HepG2 (cell line): ENCODE measurements around the gene IL12A. TPM values are rescaled to one million over a fixed set of nuclear protein-coding genes. Genes with fewer than 3 reads are reported as not detected.

Experiments
- ATAC-seq: fragments of 200-7000 bp; cut with Tn5 transposase; 3 replicates; pipeline ENCODE4 v1.9.1; 2020; ENCODE audit warnings: mild to moderate bottlenecking, moderate library complexity
- BruUV-seq: library from RNA; stranded (reverse); fragments of 400-500 nt; replicated peaks from 2 replicates; lab custom pipeline; 2021; lab: Mats Ljungman, UMichigan
- CTCF ChIA-PET: fragments of 300-600 bp; formaldehyde crosslinking; extraction: SDS; loops from one replicate; lab custom pipeline; 2021; ENCODE audit warnings: low total read pairs, inconsistent platforms, low intra/inter-chr PET ratio; lab: Yijun Ruan, JAX
- POLR2A ChIA-PET: fragments of 350-600 bp; sonication (Branson Sonifier 250); formaldehyde crosslinking; loops from one replicate; lab custom pipeline; 2020; ENCODE audit warnings: antibody characterized with exemption, inconsistent platforms; lab: Yijun Ruan, JAX
- DNase-seq: peaks from one replicate; pipeline ENCODE4 v3.0.0-alpha.2; 2015; ENCODE audit warnings: low spot score
- FAIRE-seq: peaks from 3 replicates; lab custom pipeline; 2011; peaks lifted over from hg19 to GRCh38; lab: Jason Lieb, UNC
- H2AFZ ChIP-seq: one replicate; pipeline ENCODE4 v1.6.1; 2011; ENCODE audit warnings: low read length, inconsistent platforms
- H3K27ac ChIP-seq: fragments of 300-600 bp; 3 replicates; pipeline ENCODE4 v1.8.0; 2011; ENCODE audit warnings: mixed run types, mild to moderate bottlenecking, mixed read lengths, low read length, inconsistent platforms; ENCODE audit not compliant: insufficient read depth; ENCODE audit errors: extremely low read length
- H3K27me3 ChIP-seq, 2 experiments: fragments of 200-600 bp in 1 of 2; 2 replicates in 1 of 2; 3 replicates in 1 of 2; pipeline versions ENCODE4 v1.6.0 to v1.8.0; 2011; ENCODE audit warnings: low read length in 2 of 2, mild to moderate bottlenecking in 2 of 2, moderate library complexity in 2 of 2, inconsistent platforms in 1 of 2; ENCODE audit not compliant: insufficient read depth in 2 of 2, control insufficient read depth in 1 of 2
- H3K36me3 ChIP-seq, 2 experiments: fragments of 200-600 bp in 1 of 2; replicated peaks in 1 of 2; 2 replicates in 1 of 2; 3 replicates in 1 of 2; pipeline versions ENCODE4 v1.5.1 to v1.8.0; 2011; ENCODE audit warnings: low read length in 2 of 2, inconsistent platforms in 1 of 2; ENCODE audit not compliant: insufficient read depth in 2 of 2, control insufficient read depth in 1 of 2
- H3K4me1 ChIP-seq: 2 replicates; pipeline ENCODE4 v1.5.1; 2012; ENCODE audit warnings: low read length, inconsistent platforms; ENCODE audit not compliant: insufficient read depth
- H3K4me2 ChIP-seq: 2 replicates; pipeline ENCODE4 v1.6.0; 2011; ENCODE audit warnings: low read depth, low read length, inconsistent platforms
- H3K4me3 ChIP-seq, 3 experiments: fragments of 200-600 bp in 1 of 3; sonication (generic), shearing (Covaris generic) in 1 of 3; replicated peaks in 1 of 3; 2 replicates each; pipeline ENCODE4 v1.5.1; 2011 to 2016; ENCODE audit warnings: low read length in 3 of 3, inconsistent platforms in 2 of 3, low read depth in 2 of 3, mild to moderate bottlenecking in 2 of 3, control low read depth in 1 of 3, mixed read lengths in 1 of 3; ENCODE audit not compliant: insufficient read depth in 1 of 3
- H3K79me2 ChIP-seq: one replicate; pipeline ENCODE4 v1.6.1; 2011; ENCODE audit warnings: low read length, inconsistent platforms; ENCODE audit not compliant: insufficient read depth
- H3K9ac ChIP-seq: 2 replicates; pipeline ENCODE4 v1.6.0; 2011; ENCODE audit warnings: mild to moderate bottlenecking, low read depth, low read length, inconsistent platforms; ENCODE audit not compliant: insufficient read depth
- H3K9me3 ChIP-seq: 2 replicates; pipeline ENCODE4 v1.5.1; 2012; ENCODE audit warnings: mild to moderate bottlenecking, low read length
- H4K20me1 ChIP-seq: 2 replicates; pipeline ENCODE4 v1.6.0; 2011; ENCODE audit warnings: inconsistent platforms, mild to moderate bottlenecking, low read length, moderate library complexity; ENCODE audit not compliant: insufficient read depth
- IRF9 ChIP-seq: sonication (generic); formaldehyde crosslinking; IDR thresholded peaks from 2 replicates; pipeline ENCODE4 v1.8.0; 2022; ENCODE audit warnings: missing genetic modification reagents, mild to moderate bottlenecking, borderline replicate concordance
- MXD4 ChIP-seq: IDR thresholded peaks from 2 replicates; pipeline ENCODE4 v1.6.1; 2016; ENCODE audit warnings: mild to moderate bottlenecking, missing biosample characterization, missing genetic modification reagents
- ZNF547 ChIP-seq: sonication (generic); formaldehyde crosslinking; IDR thresholded peaks from 2 replicates; pipeline ENCODE4 v1.5.1; 2020; ENCODE audit warnings: mild to moderate bottlenecking, missing genetic modification reagents
- ZNF687 ChIP-seq: sonication (generic); formaldehyde crosslinking; IDR thresholded peaks from 2 replicates; pipeline ENCODE4 v1.5.1; 2020; ENCODE audit warnings: mild to moderate bottlenecking, missing genetic modification reagents, moderate library complexity
- WGBS: methylation state at CpG from one replicate; pipeline ENCODE4 v1.1.6; 2017; ENCODE audit warnings: low lambda C conversion rate; 5-methylcytosine and 5-hydroxymethylcytosine counted together
- in situ Hi-C: cut with HindIII; loops from 2 replicates; pipeline ENCODE4 v1.10.0; 2017; ENCODE audit warnings: low pct_unique_long_range_greater_than_20kb; ENCODE audit not compliant: extremely low pct_ligation_motif_present
- intact Hi-C: fragments of 100-400 bp; cut with micrococcal nuclease; formaldehyde crosslinking; loops from one replicate; pipeline ENCODE4 v1.10.0; 2022; ENCODE audit not compliant: unreplicated experiment
- polyA plus RNA-seq, 8 experiments: library from polyadenylated mRNA; depleted of rRNA in 3 of 8; stranded (reverse) in 7 of 8; unstranded in 1 of 8; fragments of >200 nt; fragmentation: Illumina TruSeq in 4 of 8; extraction: Trizol in 4 of 8; gene quantifications; 2 replicates each; pipeline versions ENCODE4 v1.2.1 to v1.2.3, GENCODE V29; 2011 to 2016; ENCODE audit warnings: low read depth in 4 of 8, missing spikeins in 1 of 8, mixed read lengths in 1 of 8; ENCODE audit not compliant: insufficient read depth in 1 of 8
- total RNA-seq, 5 experiments: library from RNA; depleted of rRNA; stranded (reverse); fragments of >200 nt; fragmentation: Illumina TruSeq; extraction: Trizol; gene quantifications; 2 replicates each; pipeline ENCODE4 v1.2.3, GENCODE V29; 2016; ENCODE audit warnings: low read depth in 1 of 5

IL12A gene
- total and polyA plus RNA-seq, 2 of the 13 experiments (the other 11 are each of a cell fraction or from before 2014, with no cell fraction given): 0.36 to 1.1 TPM

GRCh38 chr3:159994182-159994581 is 5.5 kb downstream of the IL12A start:
- 81% methylated on average over 4 of the region's 4 CpGs for WGBS
- Histone ChIP-seq H3K4me2 (no peak overlapping the region), H3K79me2 (no peaks in the 10 kb centered on the region), H4K20me1 (no peaks in the 10 kb centered on the region), H3K9me3 (no peaks in the 10 kb centered on the region), H3K4me3 (no peak overlapping the region), H3K27me3 (no peaks in the 10 kb centered on the region), H3K9ac (no peak overlapping the region), H3K27ac (no peak overlapping the region), H3K4me1 (peaks cover 10% of the 10 kb centered on the region), H3K36me3 (peaks cover 0 to 3% of the 10 kb centered on the region in 2 experiments; a peak in 1 of 5 replicates), H2AFZ (no peak overlapping the region)
- ATAC-seq (no peak), DNase-seq (no peak), FAIRE-seq (no peak)
- intact Hi-C loops: no loop called here
- POLR2A ChIA-PET: no interaction called here
- TF ChIP-seq ZNF547 (CRISPR knock-in tag): no peak
- TF ChIP-seq ZNF687: no peak
- no peak for TF ChIP-seq MXD4 (CRISPR knock-in tag)
- no peak for TF ChIP-seq IRF9 (CRISPR knock-in tag)
- BruUV-seq: no TSS peak
- CTCF ChIA-PET: no interaction called here
- in situ Hi-C loops: loop anchor here (25.0 kb wide), 1 partner anchor 732 kb away; no protein-coding TSS in a partner anchor
